Non-pigmented ciliary epithelial cell (primary cell): ENCODE measurements around the gene ATP5PD.
A peak's percentile ranks its signal among the peaks of the same experiment; 100 is the strongest.
"Not testable (repeated sequence)": the region's sequence is repeated elsewhere in the genome, so short reads cannot be mapped to it uniquely, and the experiment has no call there.

ENCODE experiments used
- DNase-seq: peaks from one replicate; pipeline ENCODE4 v3.0.0-alpha.2; 2010; ENCODE audit warnings: low read depth

ATP5PD gene

GRCh38 chr17:75020331-75021110, 26.2 kb downstream of the ATP5PD start:
- no peak for DNase-seq

GRCh38 chr17:75019710-75020109, 27.1 kb downstream of the ATP5PD start:
- DNase-seq = no peak

GRCh38 chr17:75019146-75019545, 27.6 kb downstream of the ATP5PD start:
- DNase-seq = no peak

- DNase-seq = no peak
Observed at GRCh38 chr17:75013092-75013559, 33.6 kb downstream of the ATP5PD start.

GRCh38 chr17:75012346-75013091, 34.2 kb downstream of the ATP5PD start, which contains the start of gene MRPL58:
Gene MRPL58 (plus strand): TSS chr17:75012670. CDS start chr17:75012687, 17 bp downstream.
- DNase-seq = peak; percentile 31

GRCh38 chr17:75012096-75012345, 34.7 kb downstream of the ATP5PD start:
- DNase-seq = no peak

GRCh38 chr17:75011401-75012095, 35.2 kb downstream of the ATP5PD start:
- DNase-seq = peak; percentile 31

GRCh38 chr17:75010683-75011400, 35.9 kb downstream of the ATP5PD start:
- no peak for DNase-seq

- DNase-seq = no peak
Observed at GRCh38 chr17:75009139-75009724, 37.5 kb downstream of the ATP5PD start.

- no peak for DNase-seq
Observed at GRCh38 chr17:75008373-75008772, 38.4 kb downstream of the ATP5PD start.

GRCh38 chr17:75006653-75007052, 40.1 kb downstream of the ATP5PD start:
- DNase-seq = no peak

GRCh38 chr17:75006084-75006483, 40.7 kb downstream of the ATP5PD start:
- not testable (repeated sequence) for DNase-seq

GRCh38 chr17:75005291-75005690, 41.5 kb downstream of the ATP5PD start:
- DNase-seq = no peak

GRCh38 chr17:75004371-75004770, 42.4 kb downstream of the ATP5PD start:
- DNase-seq = no peak

GRCh38 chr17:75003957-75004355, 42.8 kb downstream of the ATP5PD start:
- no peak for DNase-seq

GRCh38 chr17:75003070-75003956, 43.5 kb downstream of the ATP5PD start:
- DNase-seq = no peak

- DNase-seq = no peak
Observed at GRCh38 chr17:75001915-75002843, 44.6 kb downstream of the ATP5PD start.

GRCh38 chr17:74999523-74999922, 47.2 kb downstream of the ATP5PD start:
- DNase-seq = no peak

- DNase-seq = no peak
Observed at GRCh38 chr17:74998783-74999182, 48.0 kb downstream of the ATP5PD start.

- no peak for DNase-seq
Observed at GRCh38 chr17:74995847-74996246, 50.9 kb downstream of the ATP5PD start.
